ENCODE results near the gene TNNI3.

The TNNI3 gene

GRCh38 chr19:55147545-55148251, 9.8 kb downstream of the TNNI3 start:
- no peak for TF ChIP-seq CTCF (IDR thresholded peaks at IDR 0.05; ENCODE audit: control insufficient read depth, insufficient read depth, low read depth, low read length, missing control alignments)
- no peak for DNase-seq (ENCODE audit: low read depth)
- no peak overlapping the region for H3K4me3 ChIP-seq (ENCODE audit: control insufficient read depth, low read depth, low read length)

DNA sequence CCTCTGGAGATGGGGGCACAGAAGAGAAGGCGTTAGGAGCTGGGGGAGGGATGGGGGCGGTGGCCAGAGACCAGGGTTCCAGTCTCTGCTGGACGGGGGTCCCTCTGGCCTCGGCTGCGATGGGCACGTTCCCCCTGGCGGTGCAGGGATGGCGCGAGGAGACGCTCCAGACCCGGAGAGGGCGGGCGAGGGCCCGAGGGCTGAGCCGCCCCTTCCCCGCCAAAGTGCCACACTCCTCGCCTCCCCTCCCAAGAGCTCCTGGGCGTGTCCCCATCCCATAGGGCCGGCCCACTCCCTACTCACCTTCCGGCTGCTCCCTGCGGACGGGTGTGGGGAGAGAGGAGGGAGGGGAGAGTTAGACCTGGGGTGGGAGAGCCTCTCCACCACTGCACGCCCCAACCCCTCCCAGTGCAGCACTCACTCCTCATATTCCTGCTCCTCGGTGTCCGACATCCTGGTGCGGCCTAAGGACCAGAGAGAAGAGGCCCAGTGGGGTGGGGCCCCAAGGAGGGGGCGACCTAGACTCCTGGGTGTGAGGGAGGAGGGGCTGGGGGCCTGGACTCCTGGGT, 10.7 kb downstream of the TNNI3 start:
- no peak for DNase-seq (ENCODE audit: low read depth)
- no peak overlapping the region for H3K4me3 ChIP-seq (ENCODE audit: control insufficient read depth, low read depth, low read length)
- no peak for TF ChIP-seq CTCF (IDR thresholded peaks at IDR 0.05; ENCODE audit: control insufficient read depth, insufficient read depth, low read depth, low read length, missing control alignments)

DNA sequence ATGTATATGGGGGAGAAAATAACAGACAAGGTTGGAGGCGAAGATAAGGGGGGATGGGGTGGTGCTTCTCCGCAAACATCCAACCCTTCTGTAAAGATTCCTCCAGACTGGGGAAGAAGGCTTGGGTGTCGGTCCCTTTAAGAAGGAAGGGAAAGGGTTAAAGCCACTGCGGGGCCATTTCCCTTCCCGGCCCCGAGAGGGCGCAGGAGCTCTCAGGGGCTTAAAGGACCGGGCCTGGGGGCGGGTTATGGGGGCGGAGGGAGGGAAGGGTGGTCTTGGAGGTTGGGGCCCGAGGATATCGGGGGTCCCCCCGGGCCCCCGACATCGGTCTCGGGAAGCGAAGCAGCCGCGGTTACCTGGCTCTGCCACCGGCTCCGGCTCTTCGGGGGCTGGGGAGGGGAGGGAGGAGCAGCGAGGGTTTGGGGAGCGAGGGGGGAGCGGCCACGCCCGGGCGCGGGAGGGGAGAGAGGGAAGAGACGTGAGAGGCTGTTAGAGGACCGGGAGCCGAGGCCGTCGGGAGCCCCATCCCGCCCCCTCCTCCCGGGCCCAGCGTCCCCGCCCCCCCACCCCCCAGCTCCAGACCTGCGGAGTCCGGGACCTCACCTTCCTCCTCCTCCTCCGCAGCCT, 11.3 kb downstream of the TNNI3 start:
- no peak overlapping the region for H3K4me3 ChIP-seq (ENCODE audit: control insufficient read depth, low read depth, low read length)
- peak; percentile 58 for TF ChIP-seq CTCF (IDR thresholded peaks at IDR 0.05; ENCODE audit: control insufficient read depth, insufficient read depth, low read depth, low read length, missing control alignments)
- DNase-seq (ENCODE audit: low read depth) = no peak

DNA sequence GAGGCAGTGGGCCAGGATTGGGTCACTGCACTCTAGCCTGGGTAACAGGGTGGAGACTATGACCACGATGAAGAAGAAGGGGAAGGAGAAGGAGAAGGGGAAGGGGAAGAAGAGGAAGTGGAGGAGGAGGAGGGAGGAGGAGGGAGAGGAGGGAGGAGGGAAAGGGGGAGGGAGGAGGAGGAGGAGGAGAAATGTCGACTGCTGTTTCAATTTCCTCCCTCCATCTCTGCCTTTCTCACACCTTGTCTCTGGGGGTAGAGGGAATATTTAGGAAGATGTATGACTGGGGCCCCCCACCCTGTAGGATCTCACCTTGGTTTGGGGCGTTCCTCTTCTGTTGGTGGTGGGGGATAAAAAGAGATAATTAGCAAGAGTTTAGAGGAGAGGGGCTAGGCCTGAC, 12.3 kb downstream of the TNNI3 start:
- H3K4me3 ChIP-seq (ENCODE audit: control insufficient read depth, low read depth, low read length) = no peak overlapping the region
- no peak for DNase-seq (ENCODE audit: low read depth)
- no peak for TF ChIP-seq CTCF (IDR thresholded peaks at IDR 0.05; ENCODE audit: control insufficient read depth, insufficient read depth, low read depth, low read length, missing control alignments)

DNA sequence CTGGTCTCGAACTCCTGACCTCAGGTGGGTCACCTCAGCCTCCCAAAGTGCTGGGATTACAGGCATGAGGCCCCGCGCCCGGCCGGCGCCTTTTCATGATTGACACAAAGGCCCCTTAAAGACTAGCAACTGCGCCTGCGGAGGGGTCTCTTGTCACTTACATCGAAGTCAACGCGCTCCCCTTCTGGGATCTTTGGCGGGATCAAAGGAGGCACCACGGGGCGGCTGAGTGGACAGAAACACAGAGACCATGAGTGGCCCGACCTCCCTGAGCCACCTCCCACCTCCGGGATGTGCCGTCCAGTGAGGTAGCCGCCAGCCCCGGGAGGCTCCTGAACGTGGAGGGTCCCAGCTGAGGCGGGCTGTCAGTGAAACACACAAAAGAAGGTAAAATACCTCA, 15.8 kb downstream of the TNNI3 start:
- H3K4me3 ChIP-seq (ENCODE audit: control insufficient read depth, low read depth, low read length) = no peak overlapping the region
- no peak for TF ChIP-seq CTCF (IDR thresholded peaks at IDR 0.05; ENCODE audit: control insufficient read depth, insufficient read depth, low read depth, low read length, missing control alignments)
- no peak for DNase-seq (ENCODE audit: low read depth)

- no peak overlapping the region for H3K4me3 ChIP-seq (ENCODE audit: control insufficient read depth, low read depth, low read length)
- no peak for DNase-seq (ENCODE audit: low read depth)
- no peak for TF ChIP-seq CTCF (IDR thresholded peaks at IDR 0.05; ENCODE audit: control insufficient read depth, insufficient read depth, low read depth, low read length, missing control alignments)
Observed at GRCh38 chr19:55137915-55138314, 19.6 kb downstream of the TNNI3 start.
